ENCODE results near the gene CACNA1B. TPM values are rescaled to one million over a fixed set of nuclear protein-coding genes. Genes with fewer than 3 reads are reported as not detected.
A peak's percentile ranks its signal among the peaks of the same experiment; 100 is the strongest.

CACNA1B gene
- total and polyA plus RNA-seq, 9 of the 15 experiments (the other 6 are each of a cell fraction or from before 2014, with no cell fraction given) = 0.01 to 0.04 TPM; not detected in 7

GRCh38 chr9:137974746-137975526, 97.4 kb downstream of the CACNA1B start:
- no peak for TF ChIP-seq SRSF9 (IDR thresholded peaks at IDR 0.05; ENCODE audit: borderline replicate concordance, low read depth, low read length)
- POLR2A ChIA-PET = interaction anchor here (0.5 kb wide), 1 partner anchor 142 kb away, joined by 4 read pairs; no protein-coding TSS in a partner anchor

GRCh38 chr9:137975527-137975913, 97.9 kb downstream of the CACNA1B start:
- Histone ChIP-seq H2AFZ (ENCODE audit: low read depth, low read length) (no peak overlapping the region), H4K20me1 (replicated peaks; ENCODE audit: control insufficient read depth, insufficient read depth, low read length) (no peaks in the 10 kb centered on the region), H3K27ac (ENCODE audit: extremely low read depth, low read depth, low read length) (no peak overlapping the region), H3K9ac (ENCODE audit: insufficient read depth in 1 of 2, low read depth in 2 of 2, low read length in 2 of 2) (no peak overlapping the region), H3K79me2 (ENCODE audit: control insufficient read depth, insufficient read depth, low read length) (no peaks in the 10 kb centered on the region), H3K4me1 (replicated peaks in 1 of 2; ENCODE audit: control insufficient read depth in 2 of 2, insufficient read depth in 2 of 2, low read length in 2 of 2) (peaks cover 0 to 3% of the 10 kb centered on the region in 2 experiments; a peak in 1 of 5 replicates), H3K4me3 (no peak overlapping the region), H3K9me1 (ENCODE audit: control insufficient read depth, insufficient read depth, low read length) (no peaks in the 10 kb centered on the region), H3K27me3 (ENCODE audit: control insufficient read depth in 2 of 2, insufficient read depth in 2 of 2, low read length in 2 of 2) (peaks cover 3 to 32% of the 10 kb centered on the region in 2 experiments; a peak in 4 of 5 replicates), H3K4me2 (ENCODE audit: insufficient read depth, low read length) (no peak overlapping the region), H3K36me3 (ENCODE audit: control insufficient read depth, insufficient read depth, low read length) (no peaks in the 10 kb centered on the region), H3K9me3 (replicated peaks; ENCODE audit: control insufficient read depth, insufficient read depth, low read depth, low read length) (no peaks in the 10 kb centered on the region)
- FAIRE-seq (no peak), ATAC-seq (no peak), DNase-seq (ENCODE audit: extremely low read depth in 1 of 4, low spot score in 3 of 4) (no peak)
- intact Hi-C loops (cut with micrococcal nuclease) = no loop called here
- in situ Hi-C loops (cut with MboI) = no loop called here
- BruUV-seq (replicated peaks) = no TSS peak
- 3% methylated on average over 5 of the region's 6 CpGs for WGBS (ENCODE audit: insufficient coverage, low coverage, missing lambda C conversion rate)
- POLR2A ChIA-PET = no interaction called here
- CTCF ChIA-PET (ENCODE audit: low intra/inter-chr PET ratio) = no interaction called here
- TF ChIP-seq BRCA1 (IDR thresholded peaks at IDR 0.05) = no peak
- TF ChIP-seq BRCA1 (CRISPR knock-in tag; IDR thresholded peaks at IDR 0.05) = no peak
- TF ChIP-seq RREB1 (CRISPR knock-in tag; IDR thresholded peaks at IDR 0.05) = no peak
- TF ChIP-seq ZNF224 (CRISPR knock-in tag; IDR thresholded peaks at IDR 0.05) = no peak
- TF ChIP-seq ATF1 (CRISPR knock-in tag; IDR thresholded peaks at IDR 0.05) = no peak
- TF ChIP-seq ATF1 (tag; IDR thresholded peaks at IDR 0.05) = no peak
- TF ChIP-seq BCL6 (CRISPR knock-in tag; IDR thresholded peaks at IDR 0.05) = no peak
- TF ChIP-seq JUNB (CRISPR knock-in tag; conservative IDR thresholded peaks at IDR 0.05) = no peak

More at GRCh38 chr9:137974746-137975526, 97.4 kb downstream of the CACNA1B start:
- H3K4me2 ChIP-seq (ENCODE audit: insufficient read depth, low read length) = no peak overlapping the region
- DNase-seq (ENCODE audit: extremely low read depth in 1 of 4, low spot score in 3 of 4) (no peak), FAIRE-seq (no peak), ATAC-seq (peak; percentile 21; the same call in 1 of the 3 replicates)
- no peaks in the 10 kb centered on the region for H3K36me3 ChIP-seq (ENCODE audit: control insufficient read depth, insufficient read depth, low read length)
- H3K27me3 ChIP-seq (ENCODE audit: control insufficient read depth in 2 of 2, insufficient read depth in 2 of 2, low read length in 2 of 2) = peaks cover 3 to 32% of the 10 kb centered on the region in 2 experiments; a peak in 4 of 5 replicates
- no peaks in the 10 kb centered on the region for H3K79me2 ChIP-seq (ENCODE audit: control insufficient read depth, insufficient read depth, low read length)
- BruUV-seq (replicated peaks) = no TSS peak
- H3K27ac ChIP-seq (ENCODE audit: extremely low read depth, low read depth, low read length) = no peak overlapping the region
- in situ Hi-C loops (cut with MboI) = no loop called here
- WGBS (ENCODE audit: insufficient coverage, low coverage, missing lambda C conversion rate) = 10% methylated on average over 12 of the region's 15 CpGs
- intact Hi-C loops (cut with micrococcal nuclease) = no loop called here
- H3K4me1 ChIP-seq (replicated peaks in 1 of 2; ENCODE audit: control insufficient read depth in 2 of 2, insufficient read depth in 2 of 2, low read length in 2 of 2) = peaks cover 0 to 3% of the 10 kb centered on the region in 2 experiments; a peak in 1 of 5 replicates
- H2AFZ ChIP-seq (ENCODE audit: low read depth, low read length) = no peak overlapping the region
- no peaks in the 10 kb centered on the region for H3K9me3 ChIP-seq (replicated peaks; ENCODE audit: control insufficient read depth, insufficient read depth, low read depth, low read length)
- CTCF ChIA-PET (ENCODE audit: low intra/inter-chr PET ratio) = no interaction called here
- no peaks in the 10 kb centered on the region for H3K9me1 ChIP-seq (ENCODE audit: control insufficient read depth, insufficient read depth, low read length)
- H3K4me3 ChIP-seq = no peak overlapping the region
- H4K20me1 ChIP-seq (replicated peaks; ENCODE audit: control insufficient read depth, insufficient read depth, low read length) = no peaks in the 10 kb centered on the region
- H3K9ac ChIP-seq (ENCODE audit: insufficient read depth in 1 of 2, low read depth in 2 of 2, low read length in 2 of 2) = no peak overlapping the region; a peak in 1 of 4 replicates
